IMR-90 (cell line): ENCODE results near the gene OR5B3. TPM values are rescaled to one million over a fixed set of nuclear protein-coding genes. Genes with fewer than 3 reads are reported as not detected.

Experiments
- ATAC-seq: fragments of 200-7000 bp; cut with Tn5 transposase; 2 replicates; pipeline ENCODE4 v1.9.1; 2020; ENCODE audit warnings: low read depth, mild to moderate bottlenecking, moderate library complexity
- BruUV-seq: library from RNA; stranded (reverse); fragments of 400-500 nt; replicated peaks from 2 replicates; lab custom pipeline; 2021; lab: Mats Ljungman, UMichigan
- CTCF ChIA-PET: fragments of 300-600 bp; formaldehyde crosslinking; extraction: SDS; loops from one replicate; lab custom pipeline; 2021; ENCODE audit warnings: antibody characterized with exemption; lab: Yijun Ruan, JAX
- POLR2A ChIA-PET: fragments of 300-600 bp; sonication (Branson Sonifier 250); formaldehyde crosslinking; loops from one replicate; lab custom pipeline; 2022; ENCODE audit warnings: antibody characterized with exemption; ENCODE audit not compliant: unreplicated experiment; lab: Charles Lee
- DNase-seq: peaks from one replicate; pipeline ENCODE4 v3.0.0; 2013
- H2AFZ ChIP-seq: replicated peaks from 2 replicates; pipeline ENCODE3; 2013; ENCODE audit warnings: low read length, mild to moderate bottlenecking; ENCODE audit not compliant: poor library complexity
- H2AK5ac ChIP-seq: 2 replicates; pipeline ENCODE4 v1.6.1; 2013; ENCODE audit warnings: low read depth, low read length, inconsistent platforms
- H2AK9ac ChIP-seq: replicated peaks from 2 replicates; pipeline ENCODE3; 2013; ENCODE audit warnings: mild to moderate bottlenecking, low read depth, low read length, moderate library complexity; ENCODE audit not compliant: poor library complexity
- H2BK120ac ChIP-seq: 2 replicates; pipeline ENCODE4 v1.6.1; 2013; ENCODE audit warnings: low read depth, low read length, inconsistent platforms
- H2BK15ac ChIP-seq: 3 replicates; pipeline ENCODE4 v1.6.1; 2013; ENCODE audit warnings: low read depth, low read length, inconsistent platforms
- H2BK20ac ChIP-seq: 2 replicates; pipeline ENCODE4 v1.6.1; 2013; ENCODE audit warnings: low read depth, mild to moderate bottlenecking, inconsistent platforms, low read length, moderate library complexity
- H2BK5ac ChIP-seq: 2 replicates; pipeline ENCODE4 v1.6.1; 2013; ENCODE audit warnings: mild to moderate bottlenecking, low read depth, low read length, inconsistent platforms; ENCODE audit not compliant: poor library complexity, severe bottlenecking
- H3K14ac ChIP-seq: replicated peaks from 2 replicates; pipeline ENCODE4 v1.6.1; 2013; ENCODE audit warnings: low read depth, low read length, inconsistent platforms
- H3K18ac ChIP-seq: 2 replicates; pipeline ENCODE4 v1.6.1; 2013; ENCODE audit warnings: low read depth, low read length, control low read depth
- H3K23ac ChIP-seq: 2 replicates; pipeline ENCODE4 v1.6.1; 2013; ENCODE audit warnings: low read depth, low read length, inconsistent platforms
- H3K27ac ChIP-seq: 2 replicates; pipeline ENCODE4 v1.5.1; 2013; ENCODE audit warnings: mild to moderate bottlenecking, control low read depth, low read length; ENCODE audit not compliant: insufficient read depth
- H3K27me3 ChIP-seq: 2 replicates; pipeline ENCODE4 v1.6.1; 2013; ENCODE audit warnings: low read length; ENCODE audit not compliant: control insufficient read depth, insufficient read depth
- H3K36me3 ChIP-seq: 2 replicates; pipeline ENCODE4 v1.6.1; 2013; ENCODE audit warnings: low read length, mixed read lengths; ENCODE audit not compliant: control insufficient read depth, insufficient read depth
- H3K4ac ChIP-seq: 2 replicates; pipeline ENCODE4 v1.6.1; 2013; ENCODE audit warnings: low read depth, low read length, inconsistent platforms
- H3K4me1 ChIP-seq: 2 replicates; pipeline ENCODE4 v1.6.1; 2013; ENCODE audit warnings: low read length, mixed read lengths; ENCODE audit not compliant: control insufficient read depth, insufficient read depth
- H3K4me2 ChIP-seq: 2 replicates; pipeline ENCODE4 v1.6.1; 2013; ENCODE audit warnings: low read depth, mild to moderate bottlenecking, control low read depth, low read length, moderate library complexity
- H3K4me3 ChIP-seq: 2 replicates; pipeline ENCODE4 v1.5.1; 2013; ENCODE audit warnings: low read depth, mild to moderate bottlenecking, control low read depth, low read length, moderate library complexity; ENCODE audit not compliant: insufficient read depth
- H3K56ac ChIP-seq: 2 replicates; pipeline ENCODE4 v1.6.1; 2013; ENCODE audit warnings: low read length, inconsistent platforms; ENCODE audit not compliant: insufficient read depth; ENCODE audit errors: extremely low read depth
- H3K79me1 ChIP-seq, 2 experiments: 2 replicates each; pipeline ENCODE4 v1.6.1; 2013; ENCODE audit warnings: low read length in 2 of 2, inconsistent platforms in 1 of 2, low read depth in 1 of 2
- H3K9ac ChIP-seq: 2 replicates; pipeline ENCODE4 v1.6.1; 2013; ENCODE audit warnings: low read depth, low read length, control low read depth
- H3K9me1 ChIP-seq: 2 replicates; pipeline ENCODE4 v1.6.1; 2013; ENCODE audit warnings: low read length, inconsistent platforms; ENCODE audit not compliant: insufficient read depth
- H3K9me3 ChIP-seq: 2 replicates; pipeline ENCODE4 v1.6.1; 2013; ENCODE audit warnings: low read length; ENCODE audit not compliant: control insufficient read depth, insufficient read depth
- H4K20me1 ChIP-seq: 2 replicates; pipeline ENCODE4 v1.6.1; 2013; ENCODE audit warnings: low read length, inconsistent platforms; ENCODE audit not compliant: insufficient read depth
- H4K5ac ChIP-seq: 2 replicates; pipeline ENCODE4 v1.6.1; 2013; ENCODE audit warnings: mild to moderate bottlenecking, low read depth, low read length, control low read depth
- H4K8ac ChIP-seq, 2 experiments: 2 replicates each; pipeline ENCODE4 v1.6.1; 2013; ENCODE audit warnings: low read depth in 2 of 2, low read length in 2 of 2, control low read depth in 1 of 2, inconsistent platforms in 1 of 2
- H4K91ac ChIP-seq: 2 replicates; pipeline ENCODE4 v1.6.1; 2013; ENCODE audit warnings: low read depth, low read length, inconsistent platforms; ENCODE audit not compliant: insufficient read depth
- BHLHE40 ChIP-seq: fragments of 150-350 bp; IDR thresholded peaks from 2 replicates; pipeline ENCODE4 v1.6.1; 2016; ENCODE audit warnings: mild to moderate bottlenecking, low read depth, low read length
- CEBPB ChIP-seq: IDR thresholded peaks from 2 replicates; pipeline ENCODE4 v1.6.1; 2012; ENCODE audit warnings: low read depth, low read length, improper control_type of control experiment
- CHD1 ChIP-seq: IDR thresholded peaks from 2 replicates; pipeline ENCODE4 v1.6.1; 2012; ENCODE audit warnings: low read depth, low read length, improper control_type of control experiment
- FOS ChIP-seq: fragments of 150-350 bp; IDR thresholded peaks from 2 replicates; pipeline ENCODE4 v1.6.1; 2016; ENCODE audit warnings: low read depth, low read length
- MAFK ChIP-seq: IDR thresholded peaks from 2 replicates; pipeline ENCODE4 v1.6.1; 2012; ENCODE audit warnings: low read depth, low read length, improper control_type of control experiment
- MAZ ChIP-seq: IDR thresholded peaks from 2 replicates; pipeline ENCODE4 v1.6.1; 2012; ENCODE audit warnings: low read depth, mild to moderate bottlenecking, low read length, improper control_type of control experiment, moderate library complexity, borderline replicate concordance
- MXI1 ChIP-seq: IDR thresholded peaks from 2 replicates; pipeline ENCODE4 v1.6.1; 2012; ENCODE audit warnings: low read depth, mild to moderate bottlenecking, low read length, moderate library complexity, borderline replicate concordance
- NFE2L2 ChIP-seq: fragments of 150-350 bp; IDR thresholded peaks from 2 replicates; pipeline ENCODE4 v1.6.1; 2016; ENCODE audit warnings: low read depth, mild to moderate bottlenecking, low read length
- POLR2A ChIP-seq: IDR thresholded peaks from 2 replicates; pipeline ENCODE4 v1.6.1; 2012; ENCODE audit warnings: mild to moderate bottlenecking, low read depth, low read length
- RAD21 ChIP-seq: IDR thresholded peaks from 2 replicates; pipeline ENCODE4 v1.6.1; 2012; ENCODE audit warnings: low read length, improper control_type of control experiment
- RCOR1 ChIP-seq: IDR thresholded peaks from 2 replicates; pipeline ENCODE4 v1.6.1; 2012; ENCODE audit warnings: mild to moderate bottlenecking, low read length, improper control_type of control experiment; ENCODE audit not compliant: insufficient replicate concordance
- RFX5 ChIP-seq: IDR thresholded peaks from 2 replicates; pipeline ENCODE4 v1.8.0; 2012; ENCODE audit warnings: low read depth, mild to moderate bottlenecking, low read length, moderate library complexity
- SMC3 ChIP-seq: fragments of 150-350 bp; IDR thresholded peaks from 2 replicates; pipeline ENCODE4 v1.6.1; 2016; ENCODE audit warnings: low read depth, mild to moderate bottlenecking, antibody characterized with exemption, low read length, moderate library complexity
- WGBS, 2 experiments: methylation state at CpG; one replicate each; pipeline versions ENCODE4 v1.1.5 to v1.1.7; 2013; ENCODE audit warnings: missing lambda C conversion rate in 2 of 2; ENCODE audit not compliant: insufficient read length in 1 of 2; ENCODE audit errors: extremely low coverage in 2 of 2; 5-methylcytosine and 5-hydroxymethylcytosine counted together
- dilution Hi-C: fragments of 300-500 bp; cut with HindIII; formaldehyde crosslinking; loops from one replicate; pipeline ENCODE4 v1.14.3; 2018; ENCODE audit warnings: low sequenced_read_pairs; ENCODE audit not compliant: unreplicated experiment
- in situ Hi-C: fragments of 300-500 bp; cut with MboI; formaldehyde crosslinking; loops from 3 replicates; pipeline ENCODE4 v1.14.3; 2019; ENCODE audit warnings: low sequenced_read_pairs, inconsistent platforms, mixed read lengths
- intact Hi-C: fragments of 100-400 bp; cut with micrococcal nuclease; formaldehyde crosslinking; loops from 2 replicates; pipeline ENCODE4 v1.10.0; 2022
- polyA plus RNA-seq, 3 experiments: library from polyadenylated mRNA; depleted of rRNA; stranded (reverse); fragments of >200 nt; gene quantifications; 2 replicates each; pipeline ENCODE4 v1.2.3, GENCODE V29; 2012; ENCODE audit warnings: low replicate concordance in 1 of 3
- total RNA-seq: library from RNA; depleted of rRNA; stranded (reverse); fragments of >200 nt; gene quantifications from 2 replicates; pipeline ENCODE4 v1.2.3, GENCODE V29; 2012
- TF ChIP-seq, protein P1 (sequence below): conservative IDR thresholded peaks from 2 replicates; pipeline ENCODE4 v1.5.1; 2012; ENCODE audit warnings: mild to moderate bottlenecking, low read depth, low read length, improper control_type of control experiment
- TF ChIP-seq, protein P2 (sequence below): fragments of 150-350 bp; IDR thresholded peaks from 2 replicates; pipeline ENCODE4 v1.6.1; 2017; ENCODE audit warnings: mild to moderate bottlenecking, antibody characterized with exemption, low read length, low read depth

Gene OR5B3
- total and polyA plus RNA-seq, 2 of the 4 experiments (the other 2 are of a cell fraction) = not detected

DNA sequence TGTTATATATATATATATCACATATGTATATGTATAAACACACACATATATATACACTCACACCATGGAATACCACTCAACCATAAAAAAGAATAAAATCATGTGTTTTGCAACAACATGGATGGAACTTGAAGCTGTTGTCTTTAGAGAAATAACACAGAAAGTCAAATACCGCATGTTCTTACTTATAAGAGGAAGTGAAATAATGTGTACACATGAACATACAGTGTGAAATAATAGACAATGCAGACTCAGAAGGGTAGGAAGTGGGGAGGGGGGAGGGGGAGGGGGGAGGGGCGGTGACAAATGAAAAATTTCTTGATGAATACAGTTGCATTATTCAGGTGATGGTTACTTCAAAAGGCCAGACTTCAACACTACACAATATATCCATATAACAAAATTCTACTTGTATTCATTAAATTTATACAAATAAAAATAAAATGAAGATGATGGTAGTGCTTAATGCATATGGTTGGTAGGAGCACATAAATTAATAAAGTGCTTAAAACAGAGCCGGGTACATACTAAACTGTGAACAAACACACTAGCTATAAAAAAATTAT lies 27.0 kb upstream of the OR5B3 start:
- Histone ChIP-seq H2AK5ac (no peak overlapping the region), H3K14ac (no peak overlapping the region), H3K18ac (no peak overlapping the region), H3K4ac (no peak overlapping the region), H4K5ac (no peak overlapping the region), H3K36me3 (no peaks in the 10 kb centered on the region), H3K9me3 (peaks cover 11% of the 10 kb centered on the region; the same call in 1 of the 2 replicates), H2BK15ac (no peak overlapping the region), H3K9ac (no peak overlapping the region), H4K8ac (no peak overlapping the region), H3K4me1 (peaks cover 2% of the 10 kb centered on the region; the same call in 1 of the 2 replicates), H3K9me1 (no peaks in the 10 kb centered on the region), H4K91ac (no peak overlapping the region), H3K56ac (no peak overlapping the region), H3K27ac (no peak overlapping the region), H2AK9ac (no peak overlapping the region), H2BK5ac (no peak overlapping the region), H3K4me3 (no peak overlapping the region), H3K23ac (no peak overlapping the region), H2AFZ (no peak overlapping the region), H3K4me2 (no peak overlapping the region), H2BK20ac (no peak overlapping the region), H2BK120ac (no peak overlapping the region), H4K20me1 (no peaks in the 10 kb centered on the region), H3K79me1 (no peaks in the 10 kb centered on the region), H3K27me3 (no peaks in the 10 kb centered on the region)
- POLR2A ChIA-PET = interaction anchor here (0.7 kb wide), 1 partner anchor 204 kb away, joined by 5 read pairs; no protein-coding TSS in a partner anchor
- no peak for TF ChIP-seq RCOR1
- TF ChIP-seq MXI1 = no peak
- TF ChIP-seq MAZ = no peak
- TF ChIP-seq MAFK = no peak
- no peak for TF ChIP-seq RAD21
- TF ChIP-seq CHD1 = no peak
- no peak for TF ChIP-seq RFX5
- TF ChIP-seq, protein P1, sequence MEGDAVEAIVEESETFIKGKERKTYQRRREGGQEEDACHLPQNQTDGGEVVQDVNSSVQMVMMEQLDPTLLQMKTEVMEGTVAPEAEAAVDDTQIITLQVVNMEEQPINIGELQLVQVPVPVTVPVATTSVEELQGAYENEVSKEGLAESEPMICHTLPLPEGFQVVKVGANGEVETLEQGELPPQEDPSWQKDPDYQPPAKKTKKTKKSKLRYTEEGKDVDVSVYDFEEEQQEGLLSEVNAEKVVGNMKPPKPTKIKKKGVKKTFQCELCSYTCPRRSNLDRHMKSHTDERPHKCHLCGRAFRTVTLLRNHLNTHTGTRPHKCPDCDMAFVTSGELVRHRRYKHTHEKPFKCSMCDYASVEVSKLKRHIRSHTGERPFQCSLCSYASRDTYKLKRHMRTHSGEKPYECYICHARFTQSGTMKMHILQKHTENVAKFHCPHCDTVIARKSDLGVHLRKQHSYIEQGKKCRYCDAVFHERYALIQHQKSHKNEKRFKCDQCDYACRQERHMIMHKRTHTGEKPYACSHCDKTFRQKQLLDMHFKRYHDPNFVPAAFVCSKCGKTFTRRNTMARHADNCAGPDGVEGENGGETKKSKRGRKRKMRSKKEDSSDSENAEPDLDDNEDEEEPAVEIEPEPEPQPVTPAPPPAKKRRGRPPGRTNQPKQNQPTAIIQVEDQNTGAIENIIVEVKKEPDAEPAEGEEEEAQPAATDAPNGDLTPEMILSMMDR = no peak
- no peak for TF ChIP-seq FOS
- no peak for TF ChIP-seq SMC3
- no peak for TF ChIP-seq POLR2A
- no peak for TF ChIP-seq CEBPB
- TF ChIP-seq NFE2L2 = no peak
- no peak for TF ChIP-seq BHLHE40
- TF ChIP-seq, protein P2, sequence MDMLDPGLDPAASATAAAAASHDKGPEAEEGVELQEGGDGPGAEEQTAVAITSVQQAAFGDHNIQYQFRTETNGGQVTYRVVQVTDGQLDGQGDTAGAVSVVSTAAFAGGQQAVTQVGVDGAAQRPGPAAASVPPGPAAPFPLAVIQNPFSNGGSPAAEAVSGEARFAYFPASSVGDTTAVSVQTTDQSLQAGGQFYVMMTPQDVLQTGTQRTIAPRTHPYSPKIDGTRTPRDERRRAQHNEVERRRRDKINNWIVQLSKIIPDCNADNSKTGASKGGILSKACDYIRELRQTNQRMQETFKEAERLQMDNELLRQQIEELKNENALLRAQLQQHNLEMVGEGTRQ = no peak
- intact Hi-C loops (no loop called here), dilution Hi-C loops (no loop called here), in situ Hi-C loops (no loop called here)
- BruUV-seq = no TSS peak
- no CpG with 5 or more reads among the region's 3 CpGs for WGBS, 2 experiments
- DNase-seq = no peak
- CTCF ChIA-PET = no interaction called here
- ATAC-seq = no peak
